Karpas-422 (cell line): ENCODE measurements around the gene ATAD3A. TPM values are rescaled to one million over a fixed set of nuclear protein-coding genes. Genes with fewer than 3 reads are reported as not detected.
A peak's percentile ranks its signal among the peaks of the same experiment; 100 is the strongest.

Source experiments
- DNase-seq: peaks from one replicate; pipeline ENCODE4 v3.0.0-alpha.2; 2015
- H2AFZ ChIP-seq: fragments of 200-600 bp; sonication (generic); 2 replicates; pipeline ENCODE4 v1.6.1; 2014; ENCODE audit warnings: antibody characterized with exemption, low read length, mixed read lengths
- H3K27ac ChIP-seq: fragments of 200-600 bp; sonication (generic); 2 replicates; pipeline ENCODE4 v1.5.1; 2014; ENCODE audit warnings: mild to moderate bottlenecking, low read length, moderate library complexity
- H3K27me3 ChIP-seq: fragments of 200-600 bp; sonication (generic); 2 replicates; pipeline ENCODE4 v1.6.1; 2014; ENCODE audit warnings: low read length, mixed read lengths
- H3K36me3 ChIP-seq: fragments of 200-600 bp; sonication (generic); 2 replicates; pipeline ENCODE4 v1.6.1; 2014; ENCODE audit warnings: low read length, mixed read lengths; ENCODE audit not compliant: insufficient read depth
- H3K4me1 ChIP-seq: fragments of 200-600 bp; sonication (generic); 2 replicates; pipeline ENCODE4 v1.6.1; 2014; ENCODE audit warnings: mild to moderate bottlenecking, low read length, mixed read lengths
- H3K4me2 ChIP-seq: fragments of 200-600 bp; sonication (generic); 2 replicates; pipeline ENCODE4 v1.6.1; 2014; ENCODE audit warnings: low read length, low read depth, mild to moderate bottlenecking; ENCODE audit not compliant: poor library complexity, severe bottlenecking
- H3K4me3 ChIP-seq: fragments of 200-600 bp; sonication (generic); 2 replicates; pipeline ENCODE4 v1.5.1; 2014; ENCODE audit warnings: mild to moderate bottlenecking, antibody characterized with exemption, low read length, mixed read lengths
- H3K79me2 ChIP-seq: fragments of 200-600 bp; sonication (generic); 2 replicates; pipeline ENCODE4 v1.6.1; 2014; ENCODE audit warnings: mild to moderate bottlenecking, low read length, mixed read lengths
- H3K9ac ChIP-seq: fragments of 200-600 bp; sonication (generic); 2 replicates; pipeline ENCODE4 v1.6.0; 2014; ENCODE audit warnings: low read length
- H3K9me2 ChIP-seq: fragments of 200-600 bp; sonication (generic), shearing (Covaris generic); replicated peaks from 2 replicates; pipeline ENCODE4 v1.6.0; 2014; ENCODE audit warnings: mild to moderate bottlenecking, low read length, moderate library complexity; ENCODE audit not compliant: insufficient read depth
- H3K9me3 ChIP-seq: fragments of 300-700, 200-600 bp; sonication (generic); 2 replicates; pipeline ENCODE4 v1.6.1; 2014; ENCODE audit warnings: low read length, mixed read lengths
- H4K20me1 ChIP-seq: fragments of 200-600 bp; sonication (generic); 2 replicates; pipeline ENCODE4 v1.6.1; 2014; ENCODE audit warnings: mild to moderate bottlenecking, antibody characterized with exemption, low read length, low read depth; ENCODE audit not compliant: insufficient read depth
- total RNA-seq: library from RNA; depleted of rRNA; stranded (reverse); fragments of >200 nt; shearing (Covaris generic); gene quantifications from 2 replicates; pipeline ENCODE4 v1.2.3, GENCODE V29; 2014; ENCODE audit warnings: low replicate concordance; rRNA removed

ATAD3A gene
- total RNA-seq, 1 experiment from 2014 or later: 12.5 TPM

- H3K9me3 ChIP-seq: no peaks in the 10 kb centered on the region
- peaks cover 12% of the 10 kb centered on the region; the same call in 1 of the 2 replicates for H4K20me1 ChIP-seq
- DNase-seq: peak; percentile 97
- H3K9me2 ChIP-seq: no peaks in the 10 kb centered on the region
- peaks cover 16% of the 10 kb centered on the region for H3K4me1 ChIP-seq
- peak within 1 kb of the TSS; percentile 76 for H3K4me3 ChIP-seq
- peak within 1 kb of the TSS; percentile 97 for H3K9ac ChIP-seq
- H3K79me2 ChIP-seq: peaks cover 42% of the 10 kb centered on the region
- H2AFZ ChIP-seq: peak within 1 kb of the TSS; percentile 77
- H3K36me3 ChIP-seq: peaks cover 4% of the 10 kb centered on the region; the same call in 1 of the 2 replicates
- H3K27ac ChIP-seq: peak within 1 kb of the TSS; percentile 32; the same call in 1 of the 2 replicates
- peak within 1 kb of the TSS; percentile 90 for H3K4me2 ChIP-seq
- H3K27me3 ChIP-seq: no peaks in the 10 kb centered on the region
These were observed 63.0 kb downstream of the ATAD3A start, which contains the start of gene SSU72 for GRCh38 chr1:1574721-1575537. TSS of gene SSU72 (minus strand) at chr1:1574863. CDS start at chr1:1574557, 306 bp downstream.

- Histone ChIP-seq H3K9me3 (no peaks in the 10 kb centered on the region), H3K27me3 (no peaks in the 10 kb centered on the region), H4K20me1 (0 out of 2 replicates have a peak, but pooled peaks cover 4% of the 10 kb centered on the region), H2AFZ (no peak overlapping the region; the same call in 1 of the 2 replicates), H3K4me2 (no peak overlapping the region), H3K9ac (no peak overlapping the region), H3K9me2 (no peaks in the 10 kb centered on the region), H3K27ac (no peak overlapping the region), H3K4me3 (no peak overlapping the region), H3K79me2 (peaks cover 19% of the 10 kb centered on the region), H3K36me3 (no peaks in the 10 kb centered on the region), H3K4me1 (peaks cover 16% of the 10 kb centered on the region)
- no peak for DNase-seq
These were observed 65.5 kb downstream of the ATAD3A start for GRCh38 chr1:1577367-1578011.

GRCh38 chr1:1578371-1578940 is 66.5 kb downstream of the ATAD3A start:
- peaks cover 8% of the 10 kb centered on the region for H3K4me1 ChIP-seq
- 0 out of 2 replicates have a peak, but pooled peaks cover 3% of the 10 kb centered on the region for H4K20me1 ChIP-seq
- no peaks in the 10 kb centered on the region for H3K9me2 ChIP-seq
- no peak overlapping the region for H3K4me2 ChIP-seq
- H2AFZ ChIP-seq: no peak overlapping the region
- no peak overlapping the region for H3K27ac ChIP-seq
- no peaks in the 10 kb centered on the region for H3K9me3 ChIP-seq
- H3K4me3 ChIP-seq: no peak overlapping the region
- H3K9ac ChIP-seq: no peak overlapping the region
- no peaks in the 10 kb centered on the region for H3K36me3 ChIP-seq
- DNase-seq: no peak
- H3K27me3 ChIP-seq: no peaks in the 10 kb centered on the region
- H3K79me2 ChIP-seq: peaks cover 9% of the 10 kb centered on the region

GRCh38 chr1:1582585-1583346 is 70.8 kb downstream of the ATAD3A start:
- Histone ChIP-seq H3K36me3 (no peaks in the 10 kb centered on the region), H3K27me3 (no peaks in the 10 kb centered on the region), H3K9ac (no peak overlapping the region), H3K4me1 (no peaks in the 10 kb centered on the region), H3K27ac (no peak overlapping the region), H3K4me3 (no peak overlapping the region), H3K4me2 (no peak overlapping the region), H4K20me1 (no peaks in the 10 kb centered on the region), H3K9me2 (no peaks in the 10 kb centered on the region), H2AFZ (no peak overlapping the region), H3K79me2 (no peaks in the 10 kb centered on the region), H3K9me3 (no peaks in the 10 kb centered on the region)
- DNase-seq: no peak

GRCh38 chr1:1583347-1584010 is 71.5 kb downstream of the ATAD3A start:
- no peaks in the 10 kb centered on the region for H3K4me1 ChIP-seq
- no peak for DNase-seq
- H4K20me1 ChIP-seq: no peaks in the 10 kb centered on the region
- no peaks in the 10 kb centered on the region for H3K79me2 ChIP-seq
- H2AFZ ChIP-seq: no peak overlapping the region
- no peak overlapping the region for H3K27ac ChIP-seq
- H3K36me3 ChIP-seq: no peaks in the 10 kb centered on the region
- no peak overlapping the region for H3K9ac ChIP-seq
- no peak overlapping the region for H3K4me2 ChIP-seq
- H3K9me2 ChIP-seq: no peaks in the 10 kb centered on the region
- no peaks in the 10 kb centered on the region for H3K9me3 ChIP-seq
- H3K4me3 ChIP-seq: no peak overlapping the region
- no peaks in the 10 kb centered on the region for H3K27me3 ChIP-seq

Other genes starting within 250 kb of the ATAD3A start
- 46.1 and 59.3 TPM in 2 replicates for gene UBE2J2, start 238.3 kb upstream of the ATAD3A start, total RNA-seq
- gene SCNN1D, start 231.7 kb upstream of the ATAD3A start, total RNA-seq: 1.2 and 1.4 TPM in 2 replicates
- 28.1 and 94.6 TPM in 2 replicates for gene ACAP3, start 204.2 kb upstream of the ATAD3A start, total RNA-seq
- 14.9 and 45.1 TPM in 2 replicates for gene PUSL1, start 203.6 kb upstream of the ATAD3A start, total RNA-seq
- 69.8 and 168 TPM in 2 replicates for gene INTS11, start 187.5 kb upstream of the ATAD3A start, total RNA-seq
- 35.0 and 74.7 TPM in 2 replicates for gene CPTP, start 187.4 kb upstream of the ATAD3A start, total RNA-seq
- 49.2 and 82.6 TPM in 2 replicates for gene TAS1R3, start 180.9 kb upstream of the ATAD3A start, total RNA-seq
- gene DVL1, start 162.7 kb upstream of the ATAD3A start, total RNA-seq: 36.0 and 104 TPM in 2 replicates
- not detected in 2 replicates for gene MXRA8, start 153.6 kb upstream of the ATAD3A start, total RNA-seq
- 49.1 and 150 TPM in 2 replicates for gene AURKAIP1, start 137.0 kb upstream of the ATAD3A start, total RNA-seq
- 97.9 and 152 TPM in 2 replicates for gene CCNL2, start 112.8 kb upstream of the ATAD3A start, total RNA-seq
- gene MRPL20, start 104.9 kb upstream of the ATAD3A start, total RNA-seq: 136 and 151 TPM in 2 replicates
- not detected in 2 replicates for gene ANKRD65, start 90.9 kb upstream of the ATAD3A start, total RNA-seq
- not detected in 2 replicates for gene VWA1, start 76.5 kb upstream of the ATAD3A start, total RNA-seq
- 0.51 TPM in 1 of 2 replicates, not detected in the other for gene ATAD3C, start 62.5 kb upstream of the ATAD3A start, total RNA-seq
- 13.9 and 37.2 TPM in 2 replicates for gene ATAD3B, start 40.4 kb upstream of the ATAD3A start, total RNA-seq
- 2.6 TPM in 1 of 2 replicates, not detected in the other for gene TMEM240, start 28.5 kb downstream of the ATAD3A start, total RNA-seq
- 70.9 and 80.6 TPM in 2 replicates for gene SSU72, start 62.7 kb downstream of the ATAD3A start, total RNA-seq
- gene FNDC10, start 88.0 kb downstream of the ATAD3A start, total RNA-seq: 0.14 TPM in 1 of 2 replicates, not detected in the other
- gene MIB2, start 103.3 kb downstream of the ATAD3A start, total RNA-seq: 24.8 and 54.3 TPM in 2 replicates
- 1.3 and 2.7 TPM in 2 replicates for gene MMP23B, start 120.0 kb downstream of the ATAD3A start, total RNA-seq
- 11.4 and 16.1 TPM in 2 replicates for gene CDK11B, start 146.8 kb downstream of the ATAD3A start, total RNA-seq
- 24.9 and 32.9 TPM in 2 replicates for gene SLC35E2B, start 180.6 kb downstream of the ATAD3A start, total RNA-seq
- 26.2 and 39.6 TPM in 2 replicates for gene CDK11A, start 212.2 kb downstream of the ATAD3A start, total RNA-seq